Astrocyte (in vitro differentiated cells and primary cell): ENCODE results near the gene UCN3.

Experiments used
- CTCF ChIP-seq: IDR thresholded peaks from 2 replicates; pipeline ENCODE4 v1.5.1; 2011; ENCODE audit warnings: low read depth, mild to moderate bottlenecking, inconsistent platforms, low read length, moderate library complexity; ENCODE audit not compliant: insufficient read depth
- EZH2 ChIP-seq: IDR thresholded peaks from 2 replicates; pipeline ENCODE4 v1.6.1; 2012; ENCODE audit warnings: mild to moderate bottlenecking, low read length, inconsistent platforms; ENCODE audit not compliant: insufficient read depth

GRCh38 chr10:5385224-5385623 lies 20.5 kb downstream of the UCN3 start:
- TF ChIP-seq CTCF (no peak), EZH2 (no peak)
